Activated CD4-positive, alpha-beta T cell treated with anti-CD3 and anti-CD28 coated beads, Interleukin-10, Interleukin-2, amounts not matched to agents 100 ng/mL and 50 ng/mL, durations not matched to agents 16 hours and 8 hours (primary cell): ENCODE data around the gene KDSR.

Experiments
- DNase-seq: peaks from one replicate; pipeline ENCODE4 v3.0.0-alpha.2; 2020

The KDSR gene

GRCh38 chr18:63302636-63303405, 64.2 kb downstream of the KDSR start:
- DNase-seq, result no peak

GRCh38 chr18:63302220-63302619, 64.8 kb downstream of the KDSR start:
- DNase-seq, result no peak

- peak; percentile 68 for DNase-seq
Measured at GRCh38 chr18:63301434-63301833, 65.6 kb downstream of the KDSR start.

DNA sequence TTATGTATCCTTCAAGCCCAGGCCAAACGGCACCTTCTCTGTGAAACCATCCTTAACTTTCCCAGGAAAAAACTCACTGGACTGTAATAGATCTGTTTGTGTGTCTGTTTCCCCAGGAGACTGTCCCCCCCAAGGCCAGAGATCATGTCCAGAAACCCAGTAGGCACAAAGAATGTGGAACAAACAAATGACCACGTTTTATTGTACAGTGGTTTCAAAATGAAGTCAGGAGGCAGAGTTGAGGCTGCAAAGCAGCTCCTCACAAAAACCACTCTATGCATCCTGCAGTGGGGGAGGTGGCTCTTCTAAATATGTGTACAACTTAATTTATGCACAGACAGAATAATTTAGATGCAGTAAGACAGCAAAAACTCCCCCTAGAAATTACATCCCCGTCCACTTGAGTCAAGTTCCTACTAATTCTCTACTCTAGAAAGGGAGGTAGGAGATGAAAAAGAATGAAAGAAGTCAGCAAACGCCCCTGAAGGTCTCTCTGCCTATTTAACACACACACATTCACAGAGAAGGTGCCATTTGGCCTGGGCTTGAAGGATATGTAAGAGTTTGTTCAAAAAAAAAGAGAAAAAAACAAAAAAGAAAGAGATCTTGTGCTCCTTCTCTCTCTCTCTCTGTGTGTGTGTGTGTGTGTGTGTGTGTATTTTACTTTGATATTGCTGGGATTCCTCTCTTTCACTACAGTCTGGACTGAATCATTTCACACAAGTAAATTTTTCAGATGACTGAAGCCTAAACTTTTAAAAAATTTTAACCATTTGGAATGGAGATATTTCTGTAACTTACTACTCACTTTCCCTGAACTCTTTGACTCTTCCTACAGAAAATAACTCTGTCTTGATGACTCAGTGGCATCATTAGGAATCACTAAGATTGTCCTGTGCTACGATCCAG, 66.9 kb downstream of the KDSR start:
- DNase-seq, result peak; percentile 88

- DNase-seq, result peak; percentile 73
Measured at GRCh38 chr18:63298400-63299365, 68.3 kb downstream of the KDSR start.

DNA sequence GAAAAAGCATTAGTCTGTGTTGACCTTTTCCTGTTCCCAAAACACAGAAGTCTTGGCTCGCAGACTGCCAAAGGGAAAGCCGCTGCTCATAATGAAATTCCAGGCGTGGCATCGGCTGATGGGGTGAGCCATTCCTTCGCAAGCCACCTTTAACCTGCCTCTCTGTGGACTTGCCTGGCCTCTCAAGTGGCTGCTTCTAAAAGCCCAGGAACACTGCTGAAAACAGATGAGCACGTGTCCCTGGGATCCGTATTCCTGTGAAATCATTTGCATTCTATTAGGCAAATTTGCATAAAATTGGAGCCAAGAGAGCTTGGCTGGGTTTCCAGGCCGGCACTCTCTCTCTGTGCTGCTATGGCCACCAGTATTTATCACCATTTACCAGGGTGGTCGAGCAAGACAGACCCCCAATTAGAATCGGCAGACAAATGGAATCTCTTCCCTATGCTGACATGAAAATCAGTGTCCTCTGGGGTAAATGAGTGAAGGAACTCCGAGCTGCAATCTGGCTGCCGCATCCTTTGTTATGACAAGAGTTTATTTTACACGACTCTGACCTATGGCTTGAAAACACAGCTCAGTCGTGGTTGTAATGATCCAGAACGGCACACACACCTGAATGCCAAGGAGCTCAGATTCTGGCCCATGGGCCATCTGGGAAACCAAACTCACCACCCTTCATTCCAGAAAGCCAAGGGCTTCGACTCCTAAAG, 69.2 kb downstream of the KDSR start:
- DNase-seq, result no peak

- no peak for DNase-seq
Measured at GRCh38 chr18:63293935-63294334, 73.1 kb downstream of the KDSR start.

DNA sequence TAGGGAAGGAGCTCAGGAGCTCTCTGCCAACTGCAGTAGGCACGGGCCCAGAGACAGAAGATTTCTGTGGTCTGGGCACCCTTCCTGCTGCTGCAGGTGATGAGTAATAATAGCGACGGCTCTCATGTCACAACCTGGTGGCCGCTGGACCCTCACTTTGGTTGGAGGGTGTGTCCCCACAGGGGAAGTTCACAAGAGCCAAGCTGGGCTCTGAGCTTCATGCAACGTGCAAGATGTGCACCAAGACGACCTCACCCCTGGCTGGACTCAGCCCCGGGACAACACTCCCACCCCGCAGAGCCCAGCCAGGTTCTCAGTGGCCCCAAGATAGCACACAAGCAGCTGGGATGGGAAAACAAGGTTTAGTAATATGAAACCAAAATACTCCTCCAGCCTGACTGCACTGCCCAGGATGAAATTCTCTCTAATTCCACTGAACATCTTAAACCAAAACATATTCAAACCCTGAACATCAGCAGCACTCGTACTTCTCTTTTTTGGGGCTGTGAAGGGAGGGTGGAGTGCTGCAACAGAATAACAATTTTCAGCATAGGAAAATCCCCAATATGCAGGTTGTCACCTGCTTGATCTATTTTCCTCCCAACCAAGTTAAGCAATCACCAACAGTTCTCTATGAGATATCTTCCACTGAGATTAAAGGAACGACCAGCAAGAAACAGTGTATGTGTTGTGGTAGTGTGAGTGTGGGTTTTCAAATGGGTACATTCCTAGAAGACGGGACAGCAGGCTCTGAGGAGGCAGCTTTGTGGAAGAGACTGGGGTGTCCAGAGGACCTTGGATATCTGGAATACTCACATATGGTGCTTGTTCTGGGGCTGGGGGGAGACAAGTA, 73.9 kb downstream of the KDSR start:
- peak; percentile 62 for DNase-seq

DNA sequence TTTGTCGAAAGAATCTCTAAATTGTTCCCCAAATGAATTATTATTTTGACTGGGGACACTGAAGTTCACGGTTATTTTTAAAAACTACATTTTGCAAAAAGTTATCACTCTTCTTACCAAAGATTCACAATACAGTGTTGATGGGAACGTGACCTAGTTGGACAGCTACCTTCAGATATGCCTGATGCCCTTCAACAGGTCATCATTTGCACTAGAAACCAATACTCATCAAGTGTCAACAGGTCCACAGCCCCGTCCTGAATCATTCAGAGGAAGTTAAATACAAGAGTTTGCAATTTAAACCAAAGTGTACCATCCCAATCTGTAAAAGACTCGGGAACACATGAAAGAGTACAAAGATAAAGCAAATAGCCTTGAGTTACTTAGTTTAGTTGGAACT, 75.7 kb downstream of the KDSR start:
- no peak for DNase-seq

GRCh38 chr18:63290821-63291200, 76.2 kb downstream of the KDSR start:
- DNase-seq, result peak; percentile 35

DNA sequence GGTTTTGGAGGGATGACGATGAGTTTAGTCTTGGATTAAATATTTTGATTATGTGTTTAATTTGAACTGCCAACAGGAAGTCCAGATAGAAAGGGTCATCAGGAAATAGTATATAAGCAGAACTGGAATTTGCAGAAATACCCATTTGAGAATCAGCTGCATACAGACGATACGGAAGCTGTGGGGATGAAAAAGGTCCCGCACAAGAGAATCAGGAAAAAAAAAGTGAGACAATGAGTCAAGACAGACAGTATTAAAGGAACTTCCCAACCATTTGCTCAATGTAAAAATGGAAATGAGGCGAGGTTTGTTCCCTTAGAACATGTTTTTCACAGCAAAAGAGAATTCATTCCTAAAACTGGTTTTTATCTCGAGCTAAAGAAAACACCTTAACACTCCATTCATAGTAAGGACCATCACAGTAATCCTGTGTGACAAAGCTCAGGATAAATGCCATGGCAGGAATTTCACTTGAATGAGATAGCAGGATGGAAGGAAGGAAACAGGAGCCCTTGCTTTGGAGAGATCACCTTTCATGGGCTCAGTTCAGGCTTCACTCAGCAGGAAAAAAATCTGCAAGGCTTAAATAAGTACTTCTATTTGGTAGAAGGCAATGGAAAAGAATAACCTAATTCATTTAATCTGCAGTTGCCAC, 76.7 kb downstream of the KDSR start:
- no peak for DNase-seq

GRCh38 chr18:63288311-63288710, 78.7 kb downstream of the KDSR start:
- no peak for DNase-seq

DNA sequence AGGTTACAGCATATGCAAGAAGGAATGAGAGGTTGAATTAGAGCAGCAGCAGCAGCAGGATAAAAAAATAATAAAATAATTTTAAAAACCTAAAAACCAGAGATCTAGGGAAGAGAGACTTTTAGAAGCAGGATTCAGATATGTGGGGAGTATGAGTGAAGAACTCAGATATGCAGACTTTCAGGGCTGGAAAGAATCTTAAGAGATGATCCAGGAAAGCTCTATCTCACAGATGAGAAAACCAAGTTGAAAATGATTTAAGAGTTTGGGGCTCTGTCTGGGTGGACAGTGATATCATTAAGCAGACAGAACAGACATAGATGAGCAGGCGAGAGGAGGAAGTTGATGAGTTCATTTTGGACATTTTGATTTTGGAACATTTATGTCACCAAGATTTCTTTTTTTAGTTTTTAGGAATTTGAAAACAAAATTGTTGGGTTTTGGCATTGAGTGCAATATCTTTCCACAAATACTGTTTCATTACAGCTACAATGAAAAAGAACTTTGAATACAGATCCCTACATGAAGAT, 79.2 kb downstream of the KDSR start:
- no peak for DNase-seq

DNA sequence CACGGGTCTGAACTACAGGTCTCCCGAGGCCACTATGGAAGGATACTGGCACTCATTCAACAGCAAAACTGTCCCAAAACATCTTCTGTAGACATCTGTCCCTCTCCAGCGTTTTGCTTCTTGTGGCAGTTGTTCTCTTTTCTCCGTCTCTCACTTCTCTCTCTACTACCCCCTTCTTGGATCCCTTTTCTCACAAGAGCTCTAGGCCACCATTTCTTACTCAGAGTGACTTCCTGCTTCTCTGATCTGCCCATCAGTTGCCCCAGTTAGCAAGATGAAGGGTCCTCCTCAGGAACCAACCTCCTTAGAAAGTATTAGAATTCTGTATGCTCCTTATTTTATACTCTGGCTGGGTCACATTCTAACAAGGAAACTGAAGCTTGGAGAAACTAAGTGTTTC, 80.1 kb downstream of the KDSR start:
- DNase-seq, result no peak

DNA sequence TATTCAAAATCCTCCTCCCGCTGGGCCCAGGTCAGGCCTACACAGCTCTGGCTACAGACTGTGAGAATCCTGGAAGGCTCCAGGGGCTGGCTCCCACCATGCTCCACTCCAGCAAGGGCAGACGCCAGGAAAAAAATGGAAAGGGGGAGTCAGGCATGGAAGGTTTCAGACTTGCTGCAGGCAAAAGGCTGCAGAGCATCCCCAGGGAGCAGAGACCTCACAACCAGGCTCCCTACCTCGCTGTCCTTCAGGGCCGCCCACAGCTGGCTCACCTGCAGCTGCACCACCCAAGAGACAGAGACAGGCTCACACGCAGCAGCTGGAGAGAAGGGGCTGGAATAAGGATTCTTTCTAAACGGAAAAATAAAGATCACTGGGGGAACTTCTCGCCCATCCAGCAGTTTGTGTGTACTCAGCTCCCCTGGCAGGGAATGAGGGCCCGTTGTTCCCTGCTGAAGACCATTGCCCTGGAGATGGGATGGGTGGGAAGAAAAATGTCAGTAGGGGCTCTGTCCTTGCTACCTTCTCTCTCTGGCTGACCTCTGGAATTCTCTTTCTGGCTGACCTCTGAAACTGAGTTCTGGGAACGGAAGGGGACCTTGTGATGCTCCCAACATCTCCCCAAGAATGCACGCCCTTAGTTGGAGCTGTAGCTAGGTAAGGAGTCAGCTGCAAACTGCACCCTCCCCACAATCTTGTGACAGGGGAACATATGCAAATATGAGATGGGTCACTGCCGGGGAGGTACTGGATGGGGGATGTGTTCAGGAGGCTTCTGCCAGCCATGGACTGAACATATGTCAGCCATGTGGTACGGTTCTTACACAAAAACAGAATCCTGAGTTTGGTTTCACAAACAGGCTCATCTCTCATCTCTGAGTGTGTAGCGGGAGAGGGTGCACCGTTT, 81.9 kb downstream of the KDSR start:
- DNase-seq, result no peak

GRCh38 chr18:63284173-63284799, 82.7 kb downstream of the KDSR start:
- no peak for DNase-seq

GRCh38 chr18:63283305-63284094, 83.5 kb downstream of the KDSR start:
- no peak for DNase-seq

- no peak for DNase-seq
Measured at GRCh38 chr18:63282793-63283192, 84.2 kb downstream of the KDSR start.
